Stimulated activated CD8-positive, alpha-beta memory T cell treated with anti-CD3 and anti-CD28 coated beads, Interleukin-12 subunit alpha, Interleukin-12 subunit beta, amount 100 ng/mL, for 4 hours (primary cell): ENCODE data around the gene SH3PXD2A.

Experiments used
- DNase-seq: peaks from one replicate; pipeline ENCODE4 v3.0.0-alpha.2; 2020; ENCODE audit warnings: low read depth

The SH3PXD2A gene

GRCh38 chr10:103812432-103812831, 42.9 kb downstream of the SH3PXD2A start:
- no peak for DNase-seq

DNA sequence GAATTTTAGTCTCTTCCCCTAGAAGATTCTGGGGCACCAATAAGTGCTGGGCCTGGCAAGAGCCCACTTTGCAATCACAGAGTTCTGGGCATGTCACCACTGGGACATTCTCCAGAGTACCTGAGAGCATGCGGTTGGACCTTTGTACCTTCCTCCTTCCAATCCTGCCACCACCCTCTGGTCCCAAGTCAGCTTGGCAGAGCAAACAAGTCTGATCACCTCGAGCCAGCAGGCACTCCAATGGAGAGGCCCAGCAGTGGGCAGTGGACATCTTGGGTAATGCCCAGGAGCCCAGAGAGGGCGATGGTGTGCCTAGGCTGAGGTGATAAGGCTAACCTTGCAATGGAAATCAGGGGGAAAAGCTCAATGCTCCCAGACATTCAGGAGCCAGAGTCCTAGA, 43.4 kb downstream of the SH3PXD2A start:
- no peak for DNase-seq

- no peak for DNase-seq
These were observed 43.9 kb downstream of the SH3PXD2A start for GRCh38 chr10:103811463-103811862.

DNA sequence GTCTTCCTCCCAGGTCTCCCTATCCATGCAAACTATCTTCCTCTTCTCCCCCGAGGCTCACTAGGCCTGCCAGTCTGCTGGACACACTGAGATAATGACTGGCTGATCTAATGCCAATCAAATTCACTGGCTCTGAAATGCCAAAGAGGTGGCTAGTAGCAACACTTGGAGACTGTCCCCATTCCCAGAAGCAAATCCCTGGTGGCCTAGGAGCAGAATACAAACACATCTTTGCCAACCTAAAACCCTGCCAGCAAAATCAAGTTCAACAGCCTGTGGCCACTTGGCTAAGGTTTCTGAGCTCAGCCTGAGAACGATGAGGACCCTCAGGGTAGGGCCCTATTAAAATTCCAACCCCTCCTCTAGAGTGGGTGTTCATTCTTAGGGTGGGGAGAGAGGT, 46.6 kb downstream of the SH3PXD2A start:
- no peak for DNase-seq

GRCh38 chr10:103807996-103808395, 47.4 kb downstream of the SH3PXD2A start:
- DNase-seq: no peak

GRCh38 chr10:103806395-103807187, 48.8 kb downstream of the SH3PXD2A start:
- no peak for DNase-seq

DNA sequence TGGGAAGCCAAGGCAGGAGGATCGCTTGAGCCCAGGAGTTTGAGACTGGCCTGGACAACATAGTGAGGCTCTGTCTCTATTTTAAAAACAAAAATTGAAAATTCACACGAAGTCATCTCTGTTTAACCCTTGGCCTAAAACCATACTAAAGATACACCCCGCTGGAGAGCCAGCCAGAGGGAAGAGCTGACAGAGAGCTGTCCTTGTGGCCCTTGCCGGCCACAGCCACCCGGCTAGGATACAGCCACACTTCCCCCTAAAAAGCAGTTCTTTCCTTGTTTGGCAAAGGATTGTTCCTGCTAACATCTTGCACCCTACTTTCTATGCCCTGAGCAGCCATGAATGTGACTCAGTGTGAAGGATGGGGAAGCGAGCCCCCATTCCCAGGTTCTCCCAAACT, 49.6 kb downstream of the SH3PXD2A start:
- no peak for DNase-seq

DNA sequence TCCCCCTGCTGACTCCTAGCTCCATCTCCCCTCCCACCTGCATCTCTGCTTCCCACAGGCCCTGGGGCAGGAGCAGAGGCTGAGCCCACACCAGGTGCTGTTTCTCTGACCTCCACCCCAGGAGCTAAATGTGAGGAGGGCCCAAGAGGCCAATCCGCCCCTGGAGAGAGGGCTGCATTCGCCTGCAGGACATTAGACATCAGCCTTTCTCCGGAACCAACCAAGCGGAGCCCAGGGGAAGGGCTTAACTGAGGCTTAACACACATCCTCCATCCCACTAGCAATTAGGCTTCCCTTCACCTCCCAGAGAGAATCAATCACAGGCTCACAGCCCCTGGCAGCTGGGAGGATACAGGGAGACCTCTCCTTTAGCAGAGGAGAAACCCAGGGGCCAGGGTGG, 50.5 kb downstream of the SH3PXD2A start:
- no peak for DNase-seq

DNA sequence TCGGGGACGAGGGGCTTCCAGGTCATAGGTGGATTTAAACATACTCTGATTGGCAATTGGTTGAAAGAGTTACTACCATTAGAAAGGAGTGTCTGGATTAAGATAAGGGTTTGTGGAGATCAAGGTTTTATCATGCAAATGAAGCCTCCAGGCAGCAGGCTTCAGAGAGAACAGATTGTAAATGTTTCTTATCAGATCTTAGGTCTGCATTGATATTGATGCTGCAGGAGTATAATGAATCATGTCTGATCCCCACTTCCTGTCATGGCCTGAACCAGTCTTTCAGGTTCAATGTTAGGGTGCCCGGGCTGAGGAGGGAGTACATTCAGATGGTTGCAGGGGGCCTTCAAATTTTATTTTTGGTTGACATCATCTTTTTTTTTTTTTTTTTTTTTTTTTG, 51.4 kb downstream of the SH3PXD2A start:
- DNase-seq: no peak

- no peak for DNase-seq
These were observed 52.6 kb downstream of the SH3PXD2A start for GRCh38 chr10:103802637-103803353.

- DNase-seq: no peak
These were observed 53.3 kb downstream of the SH3PXD2A start for GRCh38 chr10:103802081-103802480.

- peak; percentile 13 for DNase-seq
These were observed 54.4 kb downstream of the SH3PXD2A start for GRCh38 chr10:103800789-103801540.

- no peak for DNase-seq
These were observed 55.3 kb downstream of the SH3PXD2A start for GRCh38 chr10:103800089-103800488.

DNA sequence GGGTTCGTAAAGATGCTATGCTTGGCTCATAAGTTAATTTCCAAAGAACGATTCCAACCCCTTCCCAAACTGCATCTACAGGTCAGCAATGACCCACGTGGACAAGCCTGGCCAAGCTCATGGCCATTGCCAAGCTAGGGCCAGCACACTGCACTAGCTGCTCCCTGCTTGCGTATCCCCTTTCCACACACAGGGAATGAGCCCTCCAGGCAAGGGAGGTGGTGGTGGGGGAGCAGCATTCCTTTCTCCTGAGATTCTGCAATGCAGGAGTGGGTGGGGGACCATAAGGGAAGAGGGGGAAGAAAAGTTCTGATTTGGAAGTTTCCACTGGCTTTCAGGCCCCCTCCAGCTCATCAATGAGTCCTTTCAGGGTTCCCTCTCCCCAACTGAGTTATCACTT, 56.0 kb downstream of the SH3PXD2A start:
- no peak for DNase-seq

DNA sequence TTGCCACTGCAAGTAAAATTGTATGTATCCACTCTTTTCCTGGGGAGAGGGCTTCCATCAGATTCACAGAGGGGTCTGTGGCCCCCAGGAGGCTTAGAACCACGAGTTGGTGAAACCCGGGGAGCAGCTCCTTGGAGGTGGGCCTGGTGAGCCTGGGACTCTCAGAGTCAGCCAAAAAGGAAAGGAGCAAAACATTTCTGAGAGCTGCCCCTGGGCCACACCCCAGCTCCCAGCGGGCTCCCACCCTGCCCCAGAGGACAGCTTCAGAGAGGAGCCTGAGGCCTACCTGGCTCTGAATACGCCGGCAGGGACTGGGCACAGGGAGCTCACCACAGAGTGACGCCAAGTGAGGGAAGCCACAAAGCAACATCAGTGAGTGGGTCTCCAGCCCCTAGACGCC, 56.9 kb downstream of the SH3PXD2A start:
- DNase-seq: no peak

DNA sequence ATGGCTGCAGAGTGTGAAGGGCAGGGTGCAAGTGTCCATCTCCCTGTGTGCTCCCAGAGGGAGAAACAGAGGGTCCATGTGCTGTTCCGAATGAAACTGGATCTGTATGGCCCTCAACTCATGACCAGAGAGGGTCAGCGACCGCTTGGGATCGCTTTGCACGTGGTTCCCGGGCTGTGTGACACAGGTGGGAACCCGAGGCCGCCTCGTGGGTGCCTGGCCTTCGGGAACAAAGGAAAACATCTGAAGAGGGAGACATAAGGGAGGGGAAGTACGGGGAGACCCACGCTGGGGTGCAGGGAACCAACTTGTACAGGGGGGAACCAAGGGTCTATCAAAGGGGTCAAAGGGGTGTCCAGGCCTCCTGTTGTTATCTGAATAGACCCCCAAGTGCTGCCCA, 57.5 kb downstream of the SH3PXD2A start:
- DNase-seq: no peak

- no peak for DNase-seq
These were observed 59.6 kb downstream of the SH3PXD2A start for GRCh38 chr10:103795634-103796270.

DNA sequence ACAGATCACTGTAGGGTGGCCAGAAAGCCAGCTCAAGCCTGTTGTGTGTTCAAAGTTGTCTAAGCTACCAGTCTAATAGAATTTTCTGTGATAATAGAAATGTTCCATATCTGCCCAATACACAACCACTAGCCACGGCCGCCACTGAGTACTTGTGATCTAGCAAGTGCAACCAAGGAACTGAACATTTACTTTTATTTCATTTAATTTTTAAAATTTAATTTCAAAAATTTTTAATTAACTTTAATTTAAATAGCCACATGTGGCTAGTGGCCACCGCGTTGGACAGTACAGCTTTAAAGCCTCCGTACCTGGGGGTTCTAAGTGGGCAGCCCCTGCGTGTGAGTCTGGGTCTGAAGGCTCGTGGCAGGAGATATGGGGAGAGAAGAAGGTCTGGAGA, 60.4 kb downstream of the SH3PXD2A start:
- no peak for DNase-seq

DNA sequence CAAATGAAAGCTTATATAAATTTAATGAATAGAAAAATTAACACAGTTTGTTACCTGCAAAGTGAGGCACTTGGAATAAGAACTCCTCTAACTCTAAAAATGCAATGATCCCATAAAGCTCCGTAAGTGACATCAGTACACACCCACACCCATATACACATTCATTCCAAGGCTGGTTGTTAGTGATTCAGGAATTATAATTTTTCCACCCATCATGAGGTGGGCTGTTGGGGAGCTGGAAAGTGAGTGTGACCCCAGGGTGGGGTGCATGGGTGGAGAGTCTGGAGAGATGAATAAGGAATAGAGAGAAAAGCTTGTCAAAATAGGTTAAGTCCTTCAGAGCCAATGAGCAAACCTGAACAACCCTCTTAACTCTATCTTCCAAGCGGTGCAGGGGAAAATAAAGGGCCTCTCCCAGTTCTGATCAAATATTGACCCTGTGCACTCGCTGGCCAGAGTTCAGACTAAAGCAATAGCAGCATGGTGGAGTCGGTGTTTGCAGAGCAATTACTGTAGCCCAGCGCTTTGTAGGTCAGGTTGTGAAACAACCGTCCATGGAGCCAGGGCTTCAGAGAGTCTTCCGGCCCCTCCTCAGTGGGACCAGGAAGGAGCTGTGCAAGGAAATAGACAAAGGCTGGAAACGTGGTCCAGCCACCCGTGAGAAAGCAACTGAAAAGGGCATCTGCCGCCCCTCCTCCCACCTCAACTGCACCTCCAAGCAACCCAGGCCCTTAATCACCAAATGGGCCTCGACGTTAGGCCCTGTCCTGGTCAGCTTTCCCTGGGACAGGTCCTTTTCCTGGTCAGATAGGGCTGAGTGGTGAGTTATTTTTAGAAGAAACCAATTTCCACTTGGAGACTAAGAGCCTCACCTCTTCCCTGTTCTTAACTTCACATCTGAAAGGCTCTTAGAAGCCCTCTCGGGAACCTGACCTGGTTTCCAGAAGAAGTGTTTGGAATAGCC, 61.2 kb downstream of the SH3PXD2A start:
- no peak for DNase-seq

DNA sequence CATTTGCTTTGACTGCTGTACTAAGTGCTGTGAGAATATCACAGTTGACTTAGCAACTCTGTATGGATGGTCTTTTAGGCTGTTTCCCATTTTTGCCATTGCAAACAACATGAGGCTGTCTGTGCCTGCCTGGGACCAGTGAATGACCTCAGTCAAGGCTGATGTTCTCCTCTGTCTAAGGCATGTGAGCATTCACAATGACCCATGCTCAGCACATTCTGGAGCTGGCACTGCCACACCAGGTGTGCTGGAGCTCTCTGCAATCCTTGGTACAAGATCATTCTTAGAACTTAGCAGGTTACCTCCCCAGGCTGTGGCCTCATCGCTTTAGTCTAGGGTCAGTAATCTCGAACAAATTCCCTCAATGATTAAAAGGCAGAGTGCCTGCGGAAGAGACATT, 61.9 kb downstream of the SH3PXD2A start:
- DNase-seq: no peak

DNA sequence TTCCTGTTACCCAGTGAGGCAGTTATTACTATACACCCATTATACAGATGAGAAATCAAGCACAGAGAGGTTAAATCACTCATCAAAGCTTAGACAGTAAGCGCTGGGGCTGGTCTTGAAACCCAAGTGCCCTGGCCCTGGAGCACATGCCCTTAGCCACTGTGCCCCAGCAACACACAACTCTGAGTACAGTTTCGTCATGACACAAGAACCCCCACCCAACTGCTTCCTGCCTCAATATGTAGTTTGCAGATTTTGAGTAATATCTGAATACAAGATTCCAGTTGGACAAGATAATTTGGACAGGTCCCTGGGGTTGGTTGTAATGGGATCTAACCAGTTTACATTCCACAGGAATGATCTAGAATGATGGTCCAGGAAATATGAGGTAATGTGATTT, 62.8 kb downstream of the SH3PXD2A start:
- no peak for DNase-seq
